Measurements from ENCODE around the gene HERC2.
"Not testable (repeated sequence)": the region's sequence is repeated elsewhere in the genome, so short reads cannot be mapped to it uniquely, and the experiment has no call there.

- TF ChIP-seq CTCF (IDR thresholded peaks at IDR 0.05; ENCODE audit: low read depth, low read length); POLR2A (IDR thresholded peaks at IDR 0.05; ENCODE audit: extremely low read depth, insufficient read length); MYC (IDR thresholded peaks at IDR 0.05; ENCODE audit: low read depth, low read length): not testable (repeated sequence)
- TF ChIP-seq, protein P1, sequence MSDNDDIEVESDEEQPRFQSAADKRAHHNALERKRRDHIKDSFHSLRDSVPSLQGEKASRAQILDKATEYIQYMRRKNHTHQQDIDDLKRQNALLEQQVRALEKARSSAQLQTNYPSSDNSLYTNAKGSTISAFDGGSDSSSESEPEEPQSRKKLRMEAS (IDR thresholded peaks at IDR 0.05; ENCODE audit: low read depth, low read length) = not testable (repeated sequence)
Measured at GRCh38 chr15:28297434-28297833, 24.5 kb downstream of the HERC2 start.
